ENCODE measurements around the gene DCTN4. TPM values are rescaled to one million over a fixed set of nuclear protein-coding genes. Genes with fewer than 3 reads are reported as not detected.

DCTN4 gene
- total and polyA plus RNA-seq, 2 of the 8 experiments (the other 6 are each of a cell fraction or from before 2014, with no cell fraction given) = 20.5 to 42.7 TPM

GRCh38 chr5:150764530-150764929, 5.7 kb upstream of the DCTN4 start:
- Histone ChIP-seq H2BK15ac (ENCODE audit: low read length) (no peak overlapping the region), H3K4me3 (ENCODE audit: extremely low read depth in 1 of 4, insufficient read depth in 2 of 4, low read depth in 3 of 4, low read length in 4 of 4) (no peak overlapping the region), H4K5ac (ENCODE audit: insufficient read length, low read depth, low read length) (no peak overlapping the region), H2BK5ac (ENCODE audit: low read depth, low read length) (no peak overlapping the region), H3K4me1 (replicated peaks in 1 of 4; ENCODE audit: control insufficient read depth in 3 of 4, insufficient read depth in 4 of 4, low read length in 3 of 4) (no peaks in the 10 kb centered on the region), H3K56ac (replicated peaks; ENCODE audit: insufficient read length, low read depth, low read length) (no peak overlapping the region), H3K9me3 (ENCODE audit: insufficient read depth in 2 of 2, low read depth in 1 of 2, low read length in 1 of 2) (peaks cover 6 to 7% of the 10 kb centered on the region in 2 experiments; a peak in 3 of 4 replicates), H2AK5ac (ENCODE audit: low read depth, low read length) (no peak overlapping the region), H3K23me2 (ENCODE audit: low read depth, low read length) (no peaks in the 10 kb centered on the region; the same call in 1 of the 2 replicates), H3K4me2 (ENCODE audit: insufficient read depth in 1 of 2, low read depth in 2 of 2, low read length in 2 of 2) (no peak overlapping the region), H3K79me2 (ENCODE audit: control insufficient read depth in 1 of 2, insufficient read depth in 2 of 2, low read length in 2 of 2) (no peaks in the 10 kb centered on the region), H4K20me1 (replicated peaks in 1 of 2; ENCODE audit: control insufficient read depth in 1 of 2, insufficient read depth in 2 of 2, low read length in 2 of 2) (no peaks in the 10 kb centered on the region), H3K36me3 (ENCODE audit: control insufficient read depth in 2 of 4, insufficient read depth in 4 of 4, low read length in 3 of 4) (no peaks in the 10 kb centered on the region), H3K23ac (ENCODE audit: insufficient read length) (no peak overlapping the region), H2BK20ac (ENCODE audit: low read length) (no peak overlapping the region), H3K14ac (ENCODE audit: insufficient read length) (no peak overlapping the region), H3K27me3 (replicated peaks in 1 of 4; ENCODE audit: control insufficient read depth in 3 of 4, extremely low read depth in 1 of 4, insufficient read depth in 3 of 4, low read length in 3 of 4) (peaks cover 0 to 2% (median under 1%) of the 10 kb centered on the region in 4 experiments; a peak in 2 of 7 replicates), H4K8ac (ENCODE audit: extremely low read depth, insufficient read depth, low read length) (no peak overlapping the region), H3K27ac (ENCODE audit: low read depth, low read length) (no peak overlapping the region), H3K4ac (replicated peaks; ENCODE audit: insufficient read length, low read depth, low read length) (no peak overlapping the region), H2BK120ac (replicated peaks; ENCODE audit: low read depth, low read length) (no peak overlapping the region), H3K79me1 (ENCODE audit: low read depth, low read length) (no peaks in the 10 kb centered on the region), H2BK12ac (ENCODE audit: low read depth, low read length) (no peak overlapping the region), H2AFZ (ENCODE audit: low read length) (no peak overlapping the region), H4K91ac (replicated peaks; ENCODE audit: insufficient read length, low read length) (no peak overlapping the region), H3K9ac (replicated peaks in 1 of 4; ENCODE audit: extremely low read depth in 1 of 4, low read depth in 3 of 4, low read length in 3 of 4) (no peak overlapping the region), H3K18ac (ENCODE audit: extremely low read depth, low read length) (no peak overlapping the region)
- no peak for FAIRE-seq
- POLR2A ChIA-PET (ENCODE audit: partially characterized antibody) = interaction anchor here (0.9 kb wide), 1 partner anchor 22 kb away, joined by 3 read pairs; no protein-coding TSS in a partner anchor
- no peak for DNase-seq (ENCODE audit: low read depth in 1 of 2, low spot score in 2 of 2)
- 94% methylated on average over 2 of the region's 2 CpGs; no CpG with 5 or more reads in 1 of the 2 experiments for whole genome bisulfite sequencing, 2 experiments (ENCODE audit: extremely low coverage in 1 of 2, insufficient coverage in 1 of 2, insufficient read length in 1 of 2, insufficient replicate concordance in 2 of 2, low coverage in 1 of 2, low lambda C conversion rate in 2 of 2, missing lambda C conversion rate in 1 of 2)
- CTCF ChIA-PET (ENCODE audit: partially characterized antibody) = interaction anchor here (0.7 to 2.8 kb wide), 8 partner anchors 10 to 204 kb away, joined by 3 to 12 read pairs (median 5); partner anchors contain the start of gene IRGM
- no peak for TF ChIP-seq CBX8 (IDR thresholded peaks at IDR 0.05; ENCODE audit: borderline replicate concordance, low read depth, low read length)
- TF ChIP-seq, protein P1, sequence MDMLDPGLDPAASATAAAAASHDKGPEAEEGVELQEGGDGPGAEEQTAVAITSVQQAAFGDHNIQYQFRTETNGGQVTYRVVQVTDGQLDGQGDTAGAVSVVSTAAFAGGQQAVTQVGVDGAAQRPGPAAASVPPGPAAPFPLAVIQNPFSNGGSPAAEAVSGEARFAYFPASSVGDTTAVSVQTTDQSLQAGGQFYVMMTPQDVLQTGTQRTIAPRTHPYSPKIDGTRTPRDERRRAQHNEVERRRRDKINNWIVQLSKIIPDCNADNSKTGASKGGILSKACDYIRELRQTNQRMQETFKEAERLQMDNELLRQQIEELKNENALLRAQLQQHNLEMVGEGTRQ (IDR thresholded peaks at IDR 0.05; ENCODE audit: low read length) = no peak
- no peak for TF ChIP-seq CHD1 (IDR thresholded peaks at IDR 0.05; ENCODE audit: low read depth, low read length)
- no peak for TF ChIP-seq JUND (IDR thresholded peaks at IDR 0.05; ENCODE audit: low read length)
- TF ChIP-seq SIRT6 (IDR thresholded peaks at IDR 0.05; ENCODE audit: low read length) = no peak
- no peak for TF ChIP-seq CBX5 (IDR thresholded peaks at IDR 0.05; ENCODE audit: low read depth, low read length)
- TF ChIP-seq SIN3A (conservative IDR thresholded peaks at IDR 0.05 in 1 of 2, IDR thresholded peaks at IDR 0.05 in 1 of 2; ENCODE audit: low read depth in 1 of 2, low read length in 2 of 2) = no peak
- TF ChIP-seq SP4 (IDR thresholded peaks at IDR 0.05; ENCODE audit: low read length) = no peak
- TF ChIP-seq RXRA (IDR thresholded peaks at IDR 0.05; ENCODE audit: insufficient read depth, low read depth, low read length) = no peak
- no peak for TF ChIP-seq RFX5 (IDR thresholded peaks at IDR 0.05; ENCODE audit: borderline replicate concordance, low read depth, low read length)
- no peak for TF ChIP-seq NANOG (IDR thresholded peaks at IDR 0.05; ENCODE audit: insufficient read depth, low read depth, low read length, poor library complexity, severe bottlenecking)
- no peak for TF ChIP-seq EP300 (IDR thresholded peaks at IDR 0.05; ENCODE audit: borderline replicate concordance in 1 of 2, low read depth in 2 of 2, low read length in 2 of 2)
- no peak for TF ChIP-seq FOSL1 (IDR thresholded peaks at IDR 0.05; ENCODE audit: insufficient read depth, low read depth, low read length)

Measured in H1 (cell line).